PC-9 (cell line): Measurements from ENCODE around the gene UFD1. TPM values are rescaled to one million over a fixed set of nuclear protein-coding genes. Genes with fewer than 3 reads are reported as not detected.

Experiments
- BruUV-seq: library from RNA; stranded (reverse); fragments of 400-500 nt; replicated peaks from 2 replicates; lab custom pipeline; 2021; lab: Mats Ljungman, UMichigan
- CTCF ChIA-PET: fragments of 300-600 bp; sonication (Branson Sonifier 250); formaldehyde crosslinking; loops from one replicate; lab custom pipeline; 2022; ENCODE audit warnings: antibody characterized with exemption; lab: Charles Lee
- POLR2A ChIA-PET: fragments of 300-600 bp; sonication (Branson Sonifier 250); formaldehyde crosslinking; loops from one replicate; lab custom pipeline; 2022; ENCODE audit warnings: antibody characterized with exemption; ENCODE audit not compliant: unreplicated experiment; lab: Charles Lee
- DNase-seq, 2 experiments: peaks; one replicate each; pipeline versions ENCODE4 v3.0.0 to v3.0.0-alpha.2; 2015 to 2022; ENCODE audit warnings: mixed read lengths in 1 of 2
- H2AFZ ChIP-seq: fragments of 200-600 bp; sonication (generic); 2 replicates; pipeline ENCODE4 v1.8.1; 2017; ENCODE audit warnings: antibody characterized with exemption
- H3F3A ChIP-seq: fragments of 200-600 bp; sonication (generic); 2 replicates; pipeline ENCODE4 v1.8.1; 2017; ENCODE audit warnings: antibody characterized with exemption, mild to moderate bottlenecking, low read depth; ENCODE audit not compliant: insufficient read depth
- H3K27ac ChIP-seq: fragments of 200-600 bp; sonication (generic); 2 replicates; pipeline ENCODE4 v1.6.1; 2016; ENCODE audit warnings: mixed run types
- H3K27me3 ChIP-seq: fragments of 200-600 bp; sonication (generic); 2 replicates; pipeline ENCODE4 v1.6.1; 2016; ENCODE audit warnings: low read depth, mixed run types; ENCODE audit not compliant: insufficient read depth
- H3K36me3 ChIP-seq: fragments of 200-600 bp; sonication (generic); 2 replicates; pipeline ENCODE4 v1.6.1; 2016; ENCODE audit warnings: low read depth, mixed run types
- H3K4me1 ChIP-seq: fragments of 200-600 bp; sonication (generic); replicated peaks from 2 replicates; pipeline ENCODE4 v1.6.1; 2016; ENCODE audit warnings: mixed run types; ENCODE audit not compliant: insufficient read depth
- H3K4me2 ChIP-seq: fragments of 200-600 bp; sonication (generic); 2 replicates; pipeline ENCODE4 v1.6.1; 2017; ENCODE audit warnings: mixed run types
- H3K4me3 ChIP-seq: fragments of 200-600 bp; sonication (generic); 2 replicates; pipeline ENCODE4 v1.6.1; 2016; ENCODE audit warnings: mixed run types
- H3K79me2 ChIP-seq: fragments of 200-600 bp; sonication (generic); 2 replicates; pipeline ENCODE4 v1.6.1; 2017; ENCODE audit warnings: low read depth, mixed run types
- H3K9me2 ChIP-seq: fragments of 200-600 bp; sonication (generic); 2 replicates; pipeline ENCODE4 v1.8.1; 2017; ENCODE audit warnings: mild to moderate bottlenecking; ENCODE audit not compliant: insufficient read depth
- H3K9me3 ChIP-seq: fragments of 200-600 bp; sonication (generic); 2 replicates; pipeline ENCODE4 v1.8.1; 2016; ENCODE audit warnings: low read depth; ENCODE audit not compliant: insufficient read depth
- H4K20me1 ChIP-seq: fragments of 200-600 bp; sonication (generic); 2 replicates; pipeline ENCODE4 v1.8.1; 2017; ENCODE audit not compliant: insufficient read depth
- CTCF ChIP-seq: fragments of 200-600 bp; sonication (generic); conservative IDR thresholded peaks from 2 replicates; pipeline ENCODE4 v1.6.1; 2017; ENCODE audit warnings: mixed run types, antibody characterized with exemption, mild to moderate bottlenecking, moderate library complexity
- EZH2 ChIP-seq: fragments of 200-600 bp; sonication (generic); IDR thresholded peaks from 2 replicates; pipeline ENCODE4 v1.8.0; 2017; ENCODE audit warnings: antibody characterized with exemption, low read depth
- intact Hi-C: fragments of 100-400 bp; cut with micrococcal nuclease; formaldehyde crosslinking; loops from one replicate; pipeline ENCODE4 v1.10.0; 2022; ENCODE audit not compliant: unreplicated experiment
- total RNA-seq: library from RNA; stranded (reverse); gene quantifications from 2 replicates; pipeline ENCODE4 v1.2.3, GENCODE V29; 2021

UFD1 gene
- total RNA-seq, 1 experiment from 2014 or later = 66.9 TPM

- Histone ChIP-seq H3K79me2 (no peaks in the 10 kb centered on the region), H4K20me1 (no peaks in the 10 kb centered on the region), H3F3A (no peaks in the 10 kb centered on the region), H2AFZ (no peak overlapping the region), H3K4me2 (no peak overlapping the region), H3K36me3 (no peaks in the 10 kb centered on the region), H3K27ac (no peak overlapping the region), H3K4me3 (no peak overlapping the region), H3K9me2 (no peaks in the 10 kb centered on the region), H3K9me3 (no peaks in the 10 kb centered on the region), H3K4me1 (no peaks in the 10 kb centered on the region), H3K27me3 (no peaks in the 10 kb centered on the region)
- intact Hi-C loops = no loop called here
- DNase-seq = no peak
- BruUV-seq = no TSS peak
- ChIA-PET CTCF (no interaction called here), POLR2A (no interaction called here)
- TF ChIP-seq EZH2 = no peak
- no peak for TF ChIP-seq CTCF
Observed at GRCh38 chr22:19510919-19511341, 31.9 kb upstream of the UFD1 start.

- ChIA-PET CTCF (no interaction called here), POLR2A (no interaction called here)
- BruUV-seq = no TSS peak
- Histone ChIP-seq H3K9me3 (no peaks in the 10 kb centered on the region), H3F3A (no peaks in the 10 kb centered on the region), H3K27ac (no peak overlapping the region), H3K4me1 (no peaks in the 10 kb centered on the region), H3K4me3 (no peak overlapping the region), H3K79me2 (no peaks in the 10 kb centered on the region), H4K20me1 (no peaks in the 10 kb centered on the region), H3K27me3 (no peaks in the 10 kb centered on the region), H3K9me2 (no peaks in the 10 kb centered on the region), H3K36me3 (no peaks in the 10 kb centered on the region), H2AFZ (no peak overlapping the region), H3K4me2 (no peak overlapping the region)
- intact Hi-C loops = no loop called here
- TF ChIP-seq EZH2 (no peak), CTCF (no peak)
- DNase-seq = no peak
Observed at GRCh38 chr22:19509923-19510322, 30.9 kb upstream of the UFD1 start.

- Histone ChIP-seq H3K4me2 (no peak overlapping the region), H3K36me3 (no peaks in the 10 kb centered on the region), H3K4me3 (no peak overlapping the region), H3K27me3 (no peaks in the 10 kb centered on the region), H3K9me3 (no peaks in the 10 kb centered on the region), H4K20me1 (no peaks in the 10 kb centered on the region), H3K27ac (no peak overlapping the region), H3K4me1 (no peaks in the 10 kb centered on the region), H3K9me2 (no peaks in the 10 kb centered on the region), H3K79me2 (no peaks in the 10 kb centered on the region), H2AFZ (no peak overlapping the region), H3F3A (no peaks in the 10 kb centered on the region)
- no TSS peak for BruUV-seq
- DNase-seq = no peak
- ChIA-PET POLR2A (no interaction called here), CTCF (no interaction called here)
- TF ChIP-seq EZH2 (no peak), CTCF (no peak)
- intact Hi-C loops = no loop called here
Observed at GRCh38 chr22:19509191-19509590, 30.2 kb upstream of the UFD1 start.
